Stimulated activated CD4-positive, alpha-beta T cell treated with anti-CD3 and anti-CD28 coated beads, Interleukin-1b, Interleukin-23, amount 100 ng/mL, for 1 hour (primary cell): ENCODE measurements around the gene TMEM145.

ENCODE experiments used
- DNase-seq, 2 donors: peaks; one replicate each; pipeline ENCODE4 v3.0.0-alpha.2; 2020; ENCODE audit warnings: low read depth in 2 of 2

Gene TMEM145

GRCh38 chr19:42361545-42361910, 48.4 kb downstream of the TMEM145 start:
- DNase-seq: no peak

GRCh38 chr19:42362342-42362741, 49.2 kb downstream of the TMEM145 start:
- no peak for DNase-seq

- DNase-seq: no peak
Observed at GRCh38 chr19:42362891-42363440, 49.9 kb downstream of the TMEM145 start.

- DNase-seq: no peak
Observed at GRCh38 chr19:42363614-42364346, 50.7 kb downstream of the TMEM145 start.

- no peak for DNase-seq
Observed at GRCh38 chr19:42366673-42367072, 53.6 kb downstream of the TMEM145 start.

- no peak for DNase-seq
Observed at GRCh38 chr19:42367929-42368328, 54.8 kb downstream of the TMEM145 start.

- no peak for DNase-seq
Observed at GRCh38 chr19:42368360-42368759, 55.3 kb downstream of the TMEM145 start.

GRCh38 chr19:42368765-42369164, 55.7 kb downstream of the TMEM145 start:
- no peak for DNase-seq

GRCh38 chr19:42369433-42370067, 56.4 kb downstream of the TMEM145 start:
- DNase-seq: no peak

GRCh38 chr19:42370068-42370520, 57.0 kb downstream of the TMEM145 start:
- DNase-seq: no peak

GRCh38 chr19:42370626-42371175, 57.6 kb downstream of the TMEM145 start:
- DNase-seq: no peak
